ENCODE measurements around the gene CNTN2.

The CNTN2 gene

DNA sequence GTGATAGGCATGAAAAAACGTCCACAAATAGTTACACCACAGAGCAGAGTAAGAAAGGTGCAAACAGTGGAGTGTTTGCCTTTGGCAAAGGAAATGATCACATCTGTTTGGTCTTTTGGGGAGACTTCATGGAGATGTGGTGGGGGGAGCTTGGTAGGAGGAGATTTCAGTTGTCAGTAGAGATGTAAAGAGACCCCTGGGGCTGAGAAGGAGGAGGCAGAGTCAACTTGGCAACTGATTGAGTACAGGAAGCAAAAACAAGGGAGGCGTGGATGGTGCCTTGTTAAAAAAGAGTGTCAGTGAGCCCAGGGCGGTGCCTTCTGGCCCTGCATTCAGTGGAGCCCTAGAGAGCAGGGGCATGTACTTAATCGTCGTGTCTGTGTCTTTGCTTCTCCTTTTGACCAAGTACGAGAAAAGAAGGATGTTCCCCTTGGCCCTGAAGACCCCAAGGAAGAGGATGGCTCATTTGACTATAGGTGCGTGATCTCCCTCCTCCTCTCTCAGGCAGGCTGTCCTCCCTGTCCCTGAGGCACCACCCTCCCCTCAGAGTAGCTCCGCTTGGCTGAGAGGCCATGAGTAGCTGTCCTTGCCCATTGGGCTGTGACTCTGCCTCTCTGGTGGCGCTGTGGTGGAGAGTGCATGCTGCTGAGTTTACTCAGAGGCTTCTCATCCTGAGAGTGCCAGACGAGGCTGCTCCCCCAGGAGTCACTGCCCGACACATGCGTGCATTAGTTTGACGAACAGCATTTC lies 30.4 kb upstream of the CNTN2 start:
- peaks cover 25% of the 10 kb centered on the region for H3K27me3 ChIP-seq (ENCODE audit: insufficient read depth, low read length)
- no peaks in the 10 kb centered on the region for H3K36me3 ChIP-seq (ENCODE audit: insufficient read depth, low read length)
- peaks cover 11% of the 10 kb centered on the region for H3K4me1 ChIP-seq (ENCODE audit: insufficient read depth, low read length)
- H3K9me3 ChIP-seq (ENCODE audit: low read length) = no peaks in the 10 kb centered on the region
- no peak overlapping the region for H3K4me3 ChIP-seq (ENCODE audit: low read length)
- no peak overlapping the region for H2AFZ ChIP-seq (ENCODE audit: low read depth, low read length)

DNA sequence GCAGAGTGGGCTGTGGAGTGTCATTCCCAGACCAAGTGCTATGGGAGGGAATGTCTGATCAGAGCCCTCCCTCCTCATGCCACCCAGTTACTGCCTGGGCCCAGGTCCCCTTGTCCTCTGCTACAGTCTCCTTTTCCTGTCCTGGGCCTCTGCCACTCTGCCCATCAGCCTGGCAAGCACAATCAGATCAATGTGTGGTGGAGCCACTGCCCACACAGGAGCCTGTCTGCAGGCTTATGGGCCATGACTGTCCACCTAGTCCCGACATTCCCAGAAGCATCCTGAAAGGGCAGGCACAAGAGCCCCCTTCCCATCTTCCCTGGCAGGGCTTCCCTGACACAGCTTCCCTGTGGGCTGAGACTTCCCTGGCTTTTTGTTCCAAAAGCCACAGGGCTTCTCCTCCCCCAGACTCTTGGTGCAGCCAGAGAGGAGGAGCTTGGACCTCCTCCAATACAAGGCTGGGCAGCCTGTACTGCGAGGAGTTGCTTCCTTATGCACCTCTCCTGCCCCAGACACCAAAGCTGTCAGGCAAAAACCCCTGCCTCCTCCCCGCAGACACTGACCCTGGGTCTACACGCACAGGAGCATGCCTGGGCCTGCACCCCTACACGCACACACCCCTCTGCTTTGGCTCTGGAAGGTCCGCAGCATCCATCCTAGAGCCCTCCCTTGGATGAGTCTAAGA lies 29.2 kb upstream of the CNTN2 start:
- Histone ChIP-seq H3K9me3 (ENCODE audit: low read length) (no peaks in the 10 kb centered on the region), H3K4me3 (ENCODE audit: low read length) (no peak overlapping the region), H3K4me1 (ENCODE audit: insufficient read depth, low read length) (peaks cover 11% of the 10 kb centered on the region), H3K27me3 (ENCODE audit: insufficient read depth, low read length) (peaks cover 28% of the 10 kb centered on the region), H3K36me3 (ENCODE audit: insufficient read depth, low read length) (no peaks in the 10 kb centered on the region), H2AFZ (ENCODE audit: low read depth, low read length) (no peak overlapping the region)

- Histone ChIP-seq H3K4me3 (ENCODE audit: low read length) (no peak overlapping the region), H2AFZ (ENCODE audit: low read depth, low read length) (no peak overlapping the region), H3K36me3 (ENCODE audit: insufficient read depth, low read length) (no peaks in the 10 kb centered on the region), H3K27me3 (ENCODE audit: insufficient read depth, low read length) (peaks cover 34% of the 10 kb centered on the region), H3K4me1 (ENCODE audit: insufficient read depth, low read length) (peaks cover 11% of the 10 kb centered on the region), H3K9me3 (ENCODE audit: low read length) (no peaks in the 10 kb centered on the region)
Observed at GRCh38 chr1:205014783-205015182, 28.2 kb upstream of the CNTN2 start.

DNA sequence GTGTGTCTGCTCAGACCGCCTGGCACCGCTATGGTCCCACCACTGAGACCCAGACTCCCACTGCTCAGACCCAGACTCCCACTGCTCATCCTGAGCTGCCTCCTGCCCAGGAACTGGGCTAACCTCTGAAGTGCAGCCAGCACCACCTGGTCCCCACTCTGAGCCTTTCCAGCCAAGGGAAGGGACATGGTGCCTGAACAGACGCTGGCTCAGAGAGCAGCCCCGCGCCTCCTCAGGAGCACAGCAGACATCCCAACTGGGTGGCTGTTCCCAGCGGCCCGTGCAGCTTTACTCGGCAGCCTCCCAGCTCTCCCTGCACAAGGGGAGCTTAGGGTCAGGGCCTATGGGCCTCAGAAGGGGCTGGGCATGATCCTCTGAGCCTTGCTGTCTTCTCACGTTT lies 27.8 kb upstream of the CNTN2 start:
- Histone ChIP-seq H3K4me1 (ENCODE audit: insufficient read depth, low read length) (peaks cover 11% of the 10 kb centered on the region), H3K27me3 (ENCODE audit: insufficient read depth, low read length) (peaks cover 37% of the 10 kb centered on the region), H3K4me3 (ENCODE audit: low read length) (no peak overlapping the region), H3K9me3 (ENCODE audit: low read length) (no peaks in the 10 kb centered on the region), H3K36me3 (ENCODE audit: insufficient read depth, low read length) (no peaks in the 10 kb centered on the region), H2AFZ (ENCODE audit: low read depth, low read length) (no peak overlapping the region)

DNA sequence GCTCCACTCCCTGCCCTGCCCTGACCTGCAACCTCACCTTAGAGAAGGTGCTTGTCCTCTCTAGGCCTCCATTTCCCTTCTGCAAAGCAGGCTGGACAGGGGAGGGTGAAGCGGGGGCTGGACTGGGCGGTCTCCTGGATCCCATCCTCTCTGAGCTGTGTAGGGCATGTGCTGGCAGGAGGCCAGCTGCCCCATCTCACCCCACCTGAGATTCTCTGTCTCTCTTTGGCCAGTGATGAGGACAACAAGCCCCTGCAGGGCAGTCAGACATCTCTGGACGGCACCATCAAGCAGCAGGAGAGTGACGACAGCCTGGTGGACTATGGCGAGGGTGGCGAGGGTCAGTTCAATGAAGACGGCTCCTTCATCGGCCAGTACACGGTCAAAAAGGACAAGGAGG lies 26.9 kb upstream of the CNTN2 start:
- Histone ChIP-seq H3K27me3 (ENCODE audit: insufficient read depth, low read length) (peaks cover 45% of the 10 kb centered on the region), H3K4me3 (ENCODE audit: low read length) (no peak overlapping the region), H3K9me3 (ENCODE audit: low read length) (no peaks in the 10 kb centered on the region), H3K4me1 (ENCODE audit: insufficient read depth, low read length) (peaks cover 11% of the 10 kb centered on the region), H3K36me3 (ENCODE audit: insufficient read depth, low read length) (no peaks in the 10 kb centered on the region), H2AFZ (ENCODE audit: low read depth, low read length) (no peak overlapping the region)

DNA sequence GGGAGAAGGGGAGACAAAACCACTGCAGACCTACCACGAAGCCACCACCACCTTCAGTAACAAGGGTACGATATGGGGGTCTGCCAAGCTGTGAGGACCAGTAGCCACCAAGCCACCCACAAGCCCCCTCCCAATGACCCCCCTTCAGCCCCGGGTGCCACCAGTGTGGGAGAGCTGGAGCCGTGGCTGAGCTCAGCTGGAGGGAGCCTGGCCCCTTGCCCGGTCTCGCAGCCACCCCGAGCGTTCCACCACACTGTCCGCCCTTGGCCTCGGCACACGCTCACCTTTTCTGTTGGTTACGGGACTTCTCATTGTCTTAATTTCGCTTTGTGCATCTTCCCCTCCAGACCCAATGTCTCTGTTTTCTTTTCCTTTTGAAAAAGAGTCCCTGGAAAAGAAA lies 26.4 kb upstream of the CNTN2 start:
- Histone ChIP-seq H3K4me1 (ENCODE audit: insufficient read depth, low read length) (peaks cover 11% of the 10 kb centered on the region), H2AFZ (ENCODE audit: low read depth, low read length) (no peak overlapping the region)

DNA sequence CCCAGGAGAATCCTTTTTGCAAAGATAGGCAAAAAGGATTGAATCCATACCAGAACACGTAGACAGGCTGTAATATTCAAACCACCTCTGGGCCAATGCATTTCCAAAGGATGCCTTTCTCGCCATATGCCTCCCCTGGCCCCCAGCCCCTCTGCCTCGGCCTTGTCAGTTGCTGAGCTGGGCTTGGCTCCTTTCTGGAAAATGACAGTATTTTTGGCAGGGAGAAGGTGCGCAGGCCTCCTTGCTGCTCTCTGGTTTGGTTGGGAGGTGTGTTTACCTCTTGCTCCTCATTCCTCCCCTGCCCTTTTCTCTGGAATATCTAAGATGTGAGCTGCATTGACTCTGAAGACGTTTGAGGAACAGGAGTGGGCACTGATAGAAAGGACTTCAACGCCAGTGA lies 26.0 kb upstream of the CNTN2 start:
- Histone ChIP-seq H3K9me3 (ENCODE audit: low read length) (no peaks in the 10 kb centered on the region), H3K36me3 (ENCODE audit: insufficient read depth, low read length) (no peaks in the 10 kb centered on the region), H2AFZ (ENCODE audit: low read depth, low read length) (no peak overlapping the region), H3K4me1 (ENCODE audit: insufficient read depth, low read length) (peaks cover 11% of the 10 kb centered on the region), H3K27me3 (ENCODE audit: insufficient read depth, low read length) (peaks cover 54% of the 10 kb centered on the region), H3K4me3 (ENCODE audit: low read length) (no peak overlapping the region)

More for the DNA sequence above, 26.4 kb upstream of the CNTN2 start:
- H3K4me3 ChIP-seq (ENCODE audit: low read length) = no peak overlapping the region
- H3K27me3 ChIP-seq (ENCODE audit: insufficient read depth, low read length) = peaks cover 50% of the 10 kb centered on the region
- H3K9me3 ChIP-seq (ENCODE audit: low read length) = no peaks in the 10 kb centered on the region
- H3K36me3 ChIP-seq (ENCODE audit: insufficient read depth, low read length) = no peaks in the 10 kb centered on the region

DNA sequence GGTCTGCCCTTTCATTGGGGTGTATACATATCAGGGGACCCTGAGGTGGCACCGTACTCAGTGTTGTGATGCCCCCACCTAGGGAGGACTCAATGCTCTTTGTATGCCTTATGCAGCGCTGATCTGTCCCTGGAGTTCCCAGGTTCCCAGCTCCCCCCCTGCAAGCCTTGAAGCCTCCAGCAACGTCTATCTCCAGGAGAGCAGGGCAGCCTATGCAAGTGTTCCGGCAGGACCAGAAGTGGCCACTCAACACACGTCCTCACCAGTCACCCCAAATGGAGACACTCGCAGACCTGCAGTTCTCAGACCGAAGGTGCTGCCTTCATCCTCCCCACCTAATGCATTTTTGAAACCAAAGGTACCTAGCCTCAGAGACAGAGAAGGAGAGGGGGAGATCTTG lies 25.2 kb upstream of the CNTN2 start:
- no peaks in the 10 kb centered on the region for H3K9me3 ChIP-seq (ENCODE audit: low read length)
- H3K27me3 ChIP-seq (ENCODE audit: insufficient read depth, low read length) = peaks cover 49% of the 10 kb centered on the region
- no peaks in the 10 kb centered on the region for H3K36me3 ChIP-seq (ENCODE audit: insufficient read depth, low read length)
- H2AFZ ChIP-seq (ENCODE audit: low read depth, low read length) = no peak overlapping the region
- H3K4me1 ChIP-seq (ENCODE audit: insufficient read depth, low read length) = peaks cover 11% of the 10 kb centered on the region
- no peak overlapping the region for H3K4me3 ChIP-seq (ENCODE audit: low read length)

DNA sequence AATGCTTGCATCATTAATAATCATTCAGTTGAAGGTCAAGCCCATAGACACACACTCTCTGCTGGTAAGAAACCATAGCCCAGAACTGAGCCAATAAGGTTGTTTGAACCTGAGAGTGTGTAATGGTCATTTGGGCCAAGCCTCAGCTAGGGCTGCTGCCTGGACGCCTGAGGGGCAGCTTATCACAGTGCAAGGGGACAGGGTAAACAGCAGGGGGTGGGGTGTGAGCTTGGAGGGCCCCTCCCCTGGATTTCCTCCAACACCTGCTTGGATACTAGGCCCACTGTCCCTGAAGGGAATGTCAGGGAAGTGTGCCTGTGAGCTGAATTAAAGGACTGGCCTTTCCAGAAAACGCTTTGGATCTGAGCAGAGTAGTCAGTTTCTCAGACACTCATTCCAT lies 24.6 kb upstream of the CNTN2 start:
- Histone ChIP-seq H2AFZ (ENCODE audit: low read depth, low read length) (no peak overlapping the region), H3K36me3 (ENCODE audit: insufficient read depth, low read length) (no peaks in the 10 kb centered on the region), H3K4me3 (ENCODE audit: low read length) (no peak overlapping the region), H3K9me3 (ENCODE audit: low read length) (no peaks in the 10 kb centered on the region), H3K4me1 (ENCODE audit: insufficient read depth, low read length) (peaks cover 11% of the 10 kb centered on the region), H3K27me3 (ENCODE audit: insufficient read depth, low read length) (peaks cover 43% of the 10 kb centered on the region)

GRCh38 chr1:205020466-205020865 lies 22.5 kb upstream of the CNTN2 start:
- H2AFZ ChIP-seq (ENCODE audit: low read depth, low read length) = no peak overlapping the region
- peaks cover 42% of the 10 kb centered on the region for H3K27me3 ChIP-seq (ENCODE audit: insufficient read depth, low read length)
- no peaks in the 10 kb centered on the region for H3K4me1 ChIP-seq (ENCODE audit: insufficient read depth, low read length)
- H3K36me3 ChIP-seq (ENCODE audit: insufficient read depth, low read length) = no peaks in the 10 kb centered on the region
- H3K4me3 ChIP-seq (ENCODE audit: low read length) = no peak overlapping the region
- no peaks in the 10 kb centered on the region for H3K9me3 ChIP-seq (ENCODE audit: low read length)

DNA sequence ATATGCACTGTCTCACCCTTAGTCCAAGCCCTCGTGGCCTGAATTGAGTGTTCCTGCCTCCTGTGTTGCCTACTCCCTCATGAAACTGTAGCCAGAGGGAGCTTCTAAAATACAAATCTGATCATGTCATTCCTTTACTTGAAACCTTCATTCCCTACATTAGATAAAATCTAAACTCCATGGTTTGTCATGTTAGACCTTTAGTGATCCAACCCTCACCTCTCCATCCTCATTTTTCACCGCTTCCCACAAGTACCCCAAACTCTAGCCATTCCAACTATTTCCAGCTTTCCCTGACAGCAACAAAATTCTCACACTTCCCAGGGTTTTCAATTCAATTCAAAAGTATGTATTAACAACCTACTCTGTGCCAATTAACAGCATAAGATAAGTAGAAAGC lies 18.3 kb upstream of the CNTN2 start:
- Histone ChIP-seq H3K36me3 (ENCODE audit: insufficient read depth, low read length) (no peaks in the 10 kb centered on the region), H2AFZ (ENCODE audit: low read depth, low read length) (no peak overlapping the region), H3K27me3 (ENCODE audit: insufficient read depth, low read length) (peaks cover 26% of the 10 kb centered on the region), H3K9me3 (ENCODE audit: low read length) (no peaks in the 10 kb centered on the region), H3K4me3 (ENCODE audit: low read length) (no peak overlapping the region), H3K4me1 (ENCODE audit: insufficient read depth, low read length) (peaks cover 8% of the 10 kb centered on the region)

DNA sequence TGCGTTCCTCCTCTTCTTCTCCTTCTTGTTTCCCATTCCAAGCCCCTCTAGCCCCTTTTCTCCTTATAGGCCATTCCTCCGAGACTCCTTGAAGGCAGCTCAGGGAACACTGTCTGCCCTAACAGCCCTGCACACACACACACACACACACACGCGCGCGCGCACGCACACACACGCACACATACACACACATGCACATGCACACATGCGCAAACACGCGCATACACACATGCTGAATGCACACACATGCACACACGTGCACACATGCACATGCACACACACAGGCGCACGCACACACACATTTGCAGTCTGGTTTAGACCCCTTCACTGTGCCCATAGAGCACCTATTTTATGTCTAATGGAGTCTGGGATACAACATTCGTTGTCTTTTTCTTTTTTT lies 17.8 kb upstream of the CNTN2 start:
- H3K9me3 ChIP-seq (ENCODE audit: low read length) = no peaks in the 10 kb centered on the region
- H2AFZ ChIP-seq (ENCODE audit: low read depth, low read length) = no peak overlapping the region
- H3K4me1 ChIP-seq (ENCODE audit: insufficient read depth, low read length) = peaks cover 9% of the 10 kb centered on the region
- peaks cover 22% of the 10 kb centered on the region for H3K27me3 ChIP-seq (ENCODE audit: insufficient read depth, low read length)
- H3K4me3 ChIP-seq (ENCODE audit: low read length) = no peak overlapping the region
- H3K36me3 ChIP-seq (ENCODE audit: insufficient read depth, low read length) = no peaks in the 10 kb centered on the region

DNA sequence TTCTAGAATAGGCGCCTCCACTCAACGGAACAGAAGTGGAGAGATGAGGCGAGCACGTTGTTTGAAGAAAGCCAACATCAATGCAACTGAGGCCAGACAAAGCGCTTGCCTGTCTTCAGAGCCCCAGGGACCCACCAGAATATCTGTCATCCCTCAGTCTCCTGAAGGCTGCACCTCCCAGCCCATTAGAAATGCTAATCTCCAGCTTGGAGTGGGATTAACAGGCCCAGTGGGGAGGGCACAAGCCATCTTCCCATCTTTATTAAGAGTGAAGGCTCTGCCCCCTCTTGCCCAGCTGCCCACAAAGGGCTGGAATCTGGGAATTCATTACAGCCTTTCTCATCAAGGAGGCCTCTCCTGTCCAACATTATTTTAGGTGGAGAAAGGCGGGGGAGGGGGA lies 16.8 kb upstream of the CNTN2 start:
- Histone ChIP-seq H3K4me1 (ENCODE audit: insufficient read depth, low read length) (peaks cover 19% of the 10 kb centered on the region), H2AFZ (ENCODE audit: low read depth, low read length) (no peak overlapping the region), H3K4me3 (ENCODE audit: low read length) (no peak overlapping the region), H3K27me3 (ENCODE audit: insufficient read depth, low read length) (peaks cover 13% of the 10 kb centered on the region), H3K36me3 (ENCODE audit: insufficient read depth, low read length) (no peaks in the 10 kb centered on the region), H3K9me3 (ENCODE audit: low read length) (no peaks in the 10 kb centered on the region)

All from neuron (in vitro differentiated cells).